SK-N-SH treated with all-trans-retinoic acid at 6 μM for 48 hours (cell line): ENCODE data around the gene SQOR.

ENCODE experiments used
- ATAC-seq: fragments of 200-7000 bp; cut with Tn5 transposase; 3 replicates; pipeline ENCODE4 v1.9.1; 2020; ENCODE audit warnings: mild to moderate bottlenecking, moderate library complexity
- ARNTL ChIP-seq: fragments of 450-650 bp; formaldehyde crosslinking; IDR thresholded peaks from 2 replicates; pipeline ENCODE4 v1.5.0; 2020; ENCODE audit warnings: low read depth, mild to moderate bottlenecking, moderate library complexity, borderline replicate concordance
- BACH2 ChIP-seq: fragments of 250-450 bp; sonication (Bioruptor Pico); IDR thresholded peaks from 2 replicates; pipeline ENCODE4 v1.9.0; 2021; ENCODE audit warnings: mild to moderate bottlenecking, borderline replicate concordance
- CSDC2 ChIP-seq: fragments of 250-450 bp; sonication (Bioruptor Pico); IDR thresholded peaks from 2 replicates; pipeline ENCODE4 v1.5.0; 2020; ENCODE audit warnings: mild to moderate bottlenecking, moderate library complexity
- ESRRG ChIP-seq: fragments of 250-450 bp; sonication (Bioruptor Pico); IDR thresholded peaks from 2 replicates; pipeline ENCODE4 v1.6.1; 2021; ENCODE audit warnings: mild to moderate bottlenecking
- GLIS3 ChIP-seq: fragments of 250-450 bp; sonication (Bioruptor Pico); IDR thresholded peaks from 2 replicates; pipeline ENCODE4 v1.5.0; 2020; ENCODE audit warnings: mild to moderate bottlenecking, moderate library complexity
- ISL1 ChIP-seq: fragments of 250-450 bp; sonication (Bioruptor Pico); IDR thresholded peaks from 2 replicates; pipeline ENCODE4 v2.1.2; 2022; ENCODE audit warnings: mild to moderate bottlenecking, moderate library complexity
- OSR1 ChIP-seq: fragments of 250-450 bp; sonication (Bioruptor Pico); IDR thresholded peaks from 2 replicates; pipeline ENCODE4 v1.8.0; 2022; ENCODE audit warnings: moderate library complexity, mild to moderate bottlenecking, inconsistent platforms
- POU6F1 ChIP-seq: fragments of 250-450 bp; sonication (Bioruptor Pico); IDR thresholded peaks from 2 replicates; pipeline ENCODE4 v1.8.0; 2021; ENCODE audit warnings: low read depth, mild to moderate bottlenecking, moderate library complexity, borderline replicate concordance
- PPARA ChIP-seq: fragments of 250-450 bp; sonication (Bioruptor Pico); IDR thresholded peaks from 2 replicates; pipeline ENCODE4 v1.5.0; 2020; ENCODE audit warnings: mild to moderate bottlenecking, borderline replicate concordance
- RARB ChIP-seq: fragments of 250-450 bp; sonication (Bioruptor Pico); IDR thresholded peaks from 2 replicates; pipeline ENCODE4 v1.8.0; 2021; ENCODE audit warnings: mild to moderate bottlenecking, moderate library complexity
- SNAI2 ChIP-seq: fragments of 250-450 bp; sonication (Bioruptor Pico); IDR thresholded peaks from 2 replicates; pipeline ENCODE4 v1.5.0; 2020; ENCODE audit warnings: mild to moderate bottlenecking, moderate library complexity
- TCF4 ChIP-seq: fragments of 250-450 bp; sonication (Bioruptor Pico); IDR thresholded peaks from 2 replicates; pipeline ENCODE4 v1.8.0; 2021; ENCODE audit warnings: mild to moderate bottlenecking, moderate library complexity, borderline replicate concordance
- TOX ChIP-seq: fragments of 250-450 bp; sonication (Bioruptor Pico); IDR thresholded peaks from 2 replicates; pipeline ENCODE4 v1.8.0; 2021; ENCODE audit warnings: mild to moderate bottlenecking, moderate library complexity, borderline replicate concordance
- TSHZ2 ChIP-seq: fragments of 250-450 bp; sonication (Bioruptor Pico); IDR thresholded peaks from 2 replicates; pipeline ENCODE4 v1.5.0; 2020; ENCODE audit warnings: mild to moderate bottlenecking, moderate library complexity
- ZFP3 ChIP-seq: fragments of 250-450 bp; sonication (Bioruptor Pico); IDR thresholded peaks from 2 replicates; pipeline ENCODE4 v1.5.0; 2020; ENCODE audit warnings: mild to moderate bottlenecking, moderate library complexity
- ZFP30 ChIP-seq: fragments of 450-650 bp; formaldehyde crosslinking; IDR thresholded peaks from 2 replicates; pipeline ENCODE4 v1.5.0; 2022; ENCODE audit warnings: mild to moderate bottlenecking, moderate library complexity
- ZNF565 ChIP-seq: fragments of 450-650 bp; formaldehyde crosslinking; conservative IDR thresholded peaks from 2 replicates; pipeline ENCODE4 v1.5.0; 2020; ENCODE audit warnings: low read depth, mild to moderate bottlenecking, moderate library complexity
- ZNF8 ChIP-seq: fragments of 450-650 bp; formaldehyde crosslinking; IDR thresholded peaks from 2 replicates; pipeline ENCODE4 v1.5.0; 2020; ENCODE audit warnings: mild to moderate bottlenecking, moderate library complexity
- TF ChIP-seq, protein P1 (sequence below): fragments of 250-450 bp; sonication (Bioruptor Pico); IDR thresholded peaks from 2 replicates; pipeline ENCODE4 v1.5.1; 2021; ENCODE audit warnings: mild to moderate bottlenecking, moderate library complexity
- TF ChIP-seq, protein P2 (sequence below): fragments of 250-450 bp; sonication (Bioruptor Pico); IDR thresholded peaks from 2 replicates; pipeline ENCODE4 v1.5.1; 2020; ENCODE audit warnings: low read depth, mild to moderate bottlenecking, moderate library complexity
- TF ChIP-seq, protein P3 (sequence below): fragments of 250-450 bp; sonication (Bioruptor Pico); IDR thresholded peaks from 2 replicates; pipeline ENCODE4 v1.8.0; 2020; ENCODE audit warnings: mild to moderate bottlenecking, moderate library complexity, borderline replicate concordance

Gene SQOR

DNA sequence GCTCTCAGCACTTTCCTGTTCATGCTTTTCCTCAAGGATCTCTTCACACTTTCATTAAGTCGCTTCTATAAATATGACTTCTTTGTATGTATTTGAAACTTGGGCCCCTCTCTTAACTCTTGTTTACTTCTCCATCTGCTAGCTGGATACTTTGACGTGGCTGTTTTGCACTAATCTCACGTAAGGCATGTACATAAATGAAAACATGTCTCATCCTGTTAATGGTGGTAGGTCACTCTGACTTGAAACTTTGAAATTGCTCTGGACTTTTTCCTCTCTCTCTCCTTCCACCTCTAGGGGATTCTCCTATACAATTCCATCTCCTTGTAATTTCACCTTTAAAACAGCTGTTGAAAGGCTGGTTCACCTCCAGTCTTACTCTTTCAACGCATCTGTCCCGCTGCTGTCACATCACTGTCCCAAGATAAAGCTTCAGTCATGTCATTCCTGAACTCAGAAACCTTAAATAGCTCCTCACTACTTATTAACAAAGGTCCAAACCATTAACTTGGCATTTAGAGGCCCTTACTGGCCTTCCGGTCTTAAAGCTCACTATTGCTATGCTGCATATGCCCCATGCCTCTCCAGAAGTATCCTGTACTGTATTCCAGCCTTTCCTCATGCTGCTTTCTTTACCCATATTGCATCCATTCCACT lies 46.5 kb upstream of the SQOR start:
- TF ChIP-seq, protein P1, sequence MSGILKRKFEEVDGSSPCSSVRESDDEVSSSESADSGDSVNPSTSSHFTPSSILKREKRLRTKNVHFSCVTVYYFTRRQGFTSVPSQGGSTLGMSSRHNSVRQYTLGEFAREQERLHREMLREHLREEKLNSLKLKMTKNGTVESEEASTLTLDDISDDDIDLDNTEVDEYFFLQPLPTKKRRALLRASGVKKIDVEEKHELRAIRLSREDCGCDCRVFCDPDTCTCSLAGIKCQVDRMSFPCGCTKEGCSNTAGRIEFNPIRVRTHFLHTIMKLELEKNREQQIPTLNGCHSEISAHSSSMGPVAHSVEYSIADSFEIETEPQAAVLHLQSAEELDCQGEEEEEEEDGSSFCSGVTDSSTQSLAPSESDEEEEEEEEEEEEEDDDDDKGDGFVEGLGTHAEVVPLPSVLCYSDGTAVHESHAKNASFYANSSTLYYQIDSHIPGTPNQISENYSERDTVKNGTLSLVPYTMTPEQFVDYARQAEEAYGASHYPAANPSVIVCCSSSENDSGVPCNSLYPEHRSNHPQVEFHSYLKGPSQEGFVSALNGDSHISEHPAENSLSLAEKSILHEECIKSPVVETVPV, result no peak
- TF ChIP-seq ESRRG (CRISPR knock-in tag), result no peak
- no peak for TF ChIP-seq PPARA (CRISPR knock-in tag)
- no peak for TF ChIP-seq RARB (CRISPR knock-in tag)
- TF ChIP-seq, protein P2, sequence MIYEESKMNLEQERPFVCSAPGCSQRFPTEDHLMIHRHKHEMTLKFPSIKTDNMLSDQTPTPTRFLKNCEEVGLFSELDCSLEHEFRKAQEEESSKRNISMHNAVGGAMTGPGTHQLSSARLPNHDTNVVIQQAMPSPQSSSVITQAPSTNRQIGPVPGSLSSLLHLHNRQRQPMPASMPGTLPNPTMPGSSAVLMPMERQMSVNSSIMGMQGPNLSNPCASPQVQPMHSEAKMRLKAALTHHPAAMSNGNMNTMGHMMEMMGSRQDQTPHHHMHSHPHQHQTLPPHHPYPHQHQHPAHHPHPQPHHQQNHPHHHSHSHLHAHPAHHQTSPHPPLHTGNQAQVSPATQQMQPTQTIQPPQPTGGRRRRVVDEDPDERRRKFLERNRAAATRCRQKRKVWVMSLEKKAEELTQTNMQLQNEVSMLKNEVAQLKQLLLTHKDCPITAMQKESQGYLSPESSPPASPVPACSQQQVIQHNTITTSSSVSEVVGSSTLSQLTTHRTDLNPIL, result no peak
- no peak for TF ChIP-seq TCF4
- TF ChIP-seq TOX (CRISPR knock-in tag), result no peak
- TF ChIP-seq BACH2 (CRISPR knock-in tag), result no peak
- TF ChIP-seq, protein P3, sequence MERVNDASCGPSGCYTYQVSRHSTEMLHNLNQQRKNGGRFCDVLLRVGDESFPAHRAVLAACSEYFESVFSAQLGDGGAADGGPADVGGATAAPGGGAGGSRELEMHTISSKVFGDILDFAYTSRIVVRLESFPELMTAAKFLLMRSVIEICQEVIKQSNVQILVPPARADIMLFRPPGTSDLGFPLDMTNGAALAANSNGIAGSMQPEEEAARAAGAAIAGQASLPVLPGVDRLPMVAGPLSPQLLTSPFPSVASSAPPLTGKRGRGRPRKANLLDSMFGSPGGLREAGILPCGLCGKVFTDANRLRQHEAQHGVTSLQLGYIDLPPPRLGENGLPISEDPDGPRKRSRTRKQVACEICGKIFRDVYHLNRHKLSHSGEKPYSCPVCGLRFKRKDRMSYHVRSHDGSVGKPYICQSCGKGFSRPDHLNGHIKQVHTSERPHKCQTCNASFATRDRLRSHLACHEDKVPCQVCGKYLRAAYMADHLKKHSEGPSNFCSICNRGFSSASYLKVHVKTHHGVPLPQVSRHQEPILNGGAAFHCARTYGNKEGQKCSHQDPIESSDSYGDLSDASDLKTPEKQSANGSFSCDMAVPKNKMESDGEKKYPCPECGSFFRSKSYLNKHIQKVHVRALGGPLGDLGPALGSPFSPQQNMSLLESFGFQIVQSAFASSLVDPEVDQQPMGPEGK (CRISPR knock-in tag), result no peak
- no peak for TF ChIP-seq ARNTL (CRISPR knock-in tag)
- no peak for TF ChIP-seq OSR1 (CRISPR knock-in tag)
- no peak for TF ChIP-seq TSHZ2 (CRISPR knock-in tag)
- no peak for TF ChIP-seq ZNF565 (CRISPR knock-in tag)
- TF ChIP-seq SNAI2 (CRISPR knock-in tag), result no peak
- no peak for TF ChIP-seq POU6F1 (CRISPR knock-in tag)
- TF ChIP-seq ZNF8 (CRISPR knock-in tag), result no peak
- no peak for TF ChIP-seq ISL1 (CRISPR knock-in tag)
- TF ChIP-seq ZFP3 (CRISPR knock-in tag), result no peak
- no peak for TF ChIP-seq GLIS3 (CRISPR knock-in tag)
- ATAC-seq, result no peak

DNA sequence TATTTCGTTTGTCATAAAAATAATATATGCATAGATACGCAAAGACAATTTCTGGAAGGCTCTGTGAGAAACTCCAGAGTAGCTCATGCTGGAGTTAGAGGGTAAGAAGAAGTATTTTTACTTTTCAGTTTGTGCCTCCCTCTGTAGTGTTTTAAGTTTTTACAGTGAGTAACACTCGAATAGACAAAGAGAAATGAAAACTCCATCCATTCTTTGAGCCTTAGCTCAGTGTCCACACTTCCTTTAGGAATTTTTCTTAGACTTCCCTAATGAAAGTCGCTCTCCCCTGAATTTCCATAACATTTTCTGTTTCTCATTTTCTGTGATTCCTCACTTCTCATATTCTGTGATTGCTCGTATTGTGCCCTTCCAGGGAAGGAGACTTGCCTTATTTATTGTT lies 45.6 kb upstream of the SQOR start:
- ATAC-seq, result no peak
- TF ChIP-seq CSDC2 (CRISPR knock-in tag), result no peak
- TF ChIP-seq, protein P2, result no peak
- no peak for TF ChIP-seq BACH2 (CRISPR knock-in tag)
- TF ChIP-seq RARB (CRISPR knock-in tag), result no peak
- no peak for TF ChIP-seq POU6F1 (CRISPR knock-in tag)
- no peak for TF ChIP-seq ARNTL (CRISPR knock-in tag)
- no peak for TF ChIP-seq ZFP30 (CRISPR knock-in tag)
- no peak for TF ChIP-seq ZFP3 (CRISPR knock-in tag)
- no peak for TF ChIP-seq ISL1 (CRISPR knock-in tag)
- no peak for TF ChIP-seq TOX (CRISPR knock-in tag)
